HepG2 (cell line): ENCODE data around the gene SPRR3. TPM values are rescaled to one million over a fixed set of nuclear protein-coding genes. Genes with fewer than 3 reads are reported as not detected.

Experiments used
- ATAC-seq: fragments of 200-7000 bp; cut with Tn5 transposase; 3 replicates; pipeline ENCODE4 v1.9.1; 2020; ENCODE audit warnings: mild to moderate bottlenecking, moderate library complexity
- BruUV-seq: library from RNA; stranded (reverse); fragments of 400-500 nt; replicated peaks from 2 replicates; lab custom pipeline; 2021; lab: Mats Ljungman, UMichigan
- CTCF ChIA-PET: fragments of 300-600 bp; formaldehyde crosslinking; extraction: SDS; loops from one replicate; lab custom pipeline; 2021; ENCODE audit warnings: low total read pairs, inconsistent platforms, low intra/inter-chr PET ratio; lab: Yijun Ruan, JAX
- POLR2A ChIA-PET: fragments of 350-600 bp; sonication (Branson Sonifier 250); formaldehyde crosslinking; loops from one replicate; lab custom pipeline; 2020; ENCODE audit warnings: antibody characterized with exemption, inconsistent platforms; lab: Yijun Ruan, JAX
- DNase-seq: peaks from one replicate; pipeline ENCODE4 v3.0.0-alpha.2; 2015; ENCODE audit warnings: low spot score
- FAIRE-seq: peaks from 3 replicates; lab custom pipeline; 2011; peaks lifted over from hg19 to GRCh38; lab: Jason Lieb, UNC
- H2AFZ ChIP-seq: one replicate; pipeline ENCODE4 v1.6.1; 2011; ENCODE audit warnings: low read length, inconsistent platforms
- H3K27ac ChIP-seq: fragments of 300-600 bp; 3 replicates; pipeline ENCODE4 v1.8.0; 2011; ENCODE audit warnings: mixed run types, mild to moderate bottlenecking, mixed read lengths, low read length, inconsistent platforms; ENCODE audit not compliant: insufficient read depth; ENCODE audit errors: extremely low read length
- H3K27me3 ChIP-seq, 2 experiments: fragments of 200-600 bp in 1 of 2; 2 replicates in 1 of 2; 3 replicates in 1 of 2; pipeline versions ENCODE4 v1.6.0 to v1.8.0; 2011; ENCODE audit warnings: low read length in 2 of 2, mild to moderate bottlenecking in 2 of 2, moderate library complexity in 2 of 2, inconsistent platforms in 1 of 2; ENCODE audit not compliant: insufficient read depth in 2 of 2, control insufficient read depth in 1 of 2
- H3K36me3 ChIP-seq, 2 experiments: fragments of 200-600 bp in 1 of 2; replicated peaks in 1 of 2; 2 replicates in 1 of 2; 3 replicates in 1 of 2; pipeline versions ENCODE4 v1.5.1 to v1.8.0; 2011; ENCODE audit warnings: low read length in 2 of 2, inconsistent platforms in 1 of 2; ENCODE audit not compliant: insufficient read depth in 2 of 2, control insufficient read depth in 1 of 2
- H3K4me1 ChIP-seq: 2 replicates; pipeline ENCODE4 v1.5.1; 2012; ENCODE audit warnings: low read length, inconsistent platforms; ENCODE audit not compliant: insufficient read depth
- H3K4me2 ChIP-seq: 2 replicates; pipeline ENCODE4 v1.6.0; 2011; ENCODE audit warnings: low read depth, low read length, inconsistent platforms
- H3K4me3 ChIP-seq, 3 experiments: fragments of 200-600 bp in 1 of 3; sonication (generic), shearing (Covaris generic) in 1 of 3; replicated peaks in 1 of 3; 2 replicates each; pipeline ENCODE4 v1.5.1; 2011 to 2016; ENCODE audit warnings: low read length in 3 of 3, inconsistent platforms in 2 of 3, low read depth in 2 of 3, mild to moderate bottlenecking in 2 of 3, control low read depth in 1 of 3, mixed read lengths in 1 of 3; ENCODE audit not compliant: insufficient read depth in 1 of 3
- H3K79me2 ChIP-seq: one replicate; pipeline ENCODE4 v1.6.1; 2011; ENCODE audit warnings: low read length, inconsistent platforms; ENCODE audit not compliant: insufficient read depth
- H3K9ac ChIP-seq: 2 replicates; pipeline ENCODE4 v1.6.0; 2011; ENCODE audit warnings: mild to moderate bottlenecking, low read depth, low read length, inconsistent platforms; ENCODE audit not compliant: insufficient read depth
- H3K9me3 ChIP-seq: 2 replicates; pipeline ENCODE4 v1.5.1; 2012; ENCODE audit warnings: mild to moderate bottlenecking, low read length
- H4K20me1 ChIP-seq: 2 replicates; pipeline ENCODE4 v1.6.0; 2011; ENCODE audit warnings: inconsistent platforms, mild to moderate bottlenecking, low read length, moderate library complexity; ENCODE audit not compliant: insufficient read depth
- AFF4 ChIP-seq: sonication (generic); formaldehyde crosslinking; IDR thresholded peaks from 2 replicates; pipeline ENCODE4 v1.4.0; 2020; ENCODE audit warnings: missing genetic modification reagents
- GATA4 ChIP-seq: sonication (generic); IDR thresholded peaks from 2 replicates; pipeline ENCODE4 v1.6.1; 2016; ENCODE audit warnings: antibody characterized with exemption, low read depth, borderline replicate concordance
- GMEB1 ChIP-seq: sonication (generic); formaldehyde crosslinking; IDR thresholded peaks from 2 replicates; pipeline ENCODE4 v1.5.1; 2020; ENCODE audit warnings: missing genetic modification reagents, mild to moderate bottlenecking, borderline replicate concordance
- HNF4A ChIP-seq: sonication (generic); formaldehyde crosslinking; IDR thresholded peaks from 2 replicates; pipeline ENCODE4 v1.4.0; 2020; ENCODE audit warnings: missing genetic modification reagents
- ISL2 ChIP-seq: sonication (generic); formaldehyde crosslinking; IDR thresholded peaks from 2 replicates; pipeline ENCODE4 v1.5.0; 2020; ENCODE audit warnings: missing genetic modification reagents
- NFYB ChIP-seq: sonication (generic); formaldehyde crosslinking; IDR thresholded peaks from 2 replicates; pipeline ENCODE4 v1.4.0; 2020; ENCODE audit warnings: missing genetic modification reagents
- RFXANK ChIP-seq: IDR thresholded peaks from 2 replicates; pipeline ENCODE4 v1.6.1; 2016
- SMAD1 ChIP-seq: sonication (generic); formaldehyde crosslinking; IDR thresholded peaks from 2 replicates; pipeline ENCODE4 v1.4.0; 2020; ENCODE audit warnings: missing genetic modification reagents, low read depth, mild to moderate bottlenecking, borderline replicate concordance
- TRAFD1 ChIP-seq: sonication (generic); formaldehyde crosslinking; IDR thresholded peaks from 2 replicates; pipeline ENCODE4 v1.5.1; 2020; ENCODE audit warnings: missing genetic modification reagents, mild to moderate bottlenecking, borderline replicate concordance
- TRIM22 ChIP-seq: fragments of 450-650 bp; IDR thresholded peaks from 2 replicates; pipeline ENCODE4 v1.6.1; 2017
- ZBTB44 ChIP-seq: sonication (generic); formaldehyde crosslinking; IDR thresholded peaks from 2 replicates; pipeline ENCODE4 v1.4.0; 2020; ENCODE audit warnings: missing genetic modification reagents
- ZNF121 ChIP-seq: sonication (generic); formaldehyde crosslinking; IDR thresholded peaks from 2 replicates; pipeline ENCODE4 v1.5.0; 2020; ENCODE audit warnings: mild to moderate bottlenecking, missing genetic modification reagents
- ZNF230 ChIP-seq: sonication (generic); formaldehyde crosslinking; IDR thresholded peaks from 2 replicates; pipeline ENCODE4 v1.4.0; 2020; ENCODE audit warnings: mild to moderate bottlenecking, missing genetic modification reagents
- ZNF30 ChIP-seq: sonication (generic); formaldehyde crosslinking; IDR thresholded peaks from 2 replicates; pipeline ENCODE4 v1.5.0; 2020; ENCODE audit warnings: mild to moderate bottlenecking, missing genetic modification reagents
- ZNF430 ChIP-seq: sonication (generic); formaldehyde crosslinking; IDR thresholded peaks from 2 replicates; pipeline ENCODE4 v1.9.0; 2021; ENCODE audit warnings: mild to moderate bottlenecking, missing genetic modification reagents
- ZNF468 ChIP-seq: sonication (generic); formaldehyde crosslinking; IDR thresholded peaks from 2 replicates; pipeline ENCODE4 v1.8.0; 2022; ENCODE audit warnings: mild to moderate bottlenecking, moderate library complexity, missing genetic modification reagents
- ZNF619 ChIP-seq: sonication (generic); formaldehyde crosslinking; IDR thresholded peaks from 2 replicates; pipeline ENCODE4 v1.4.0; 2020; ENCODE audit warnings: mild to moderate bottlenecking, missing genetic modification reagents
- in situ Hi-C: cut with HindIII; loops from 2 replicates; pipeline ENCODE4 v1.10.0; 2017; ENCODE audit warnings: low pct_unique_long_range_greater_than_20kb; ENCODE audit not compliant: extremely low pct_ligation_motif_present
- intact Hi-C: fragments of 100-400 bp; cut with micrococcal nuclease; formaldehyde crosslinking; loops from one replicate; pipeline ENCODE4 v1.10.0; 2022; ENCODE audit not compliant: unreplicated experiment
- polyA plus RNA-seq, 8 experiments: library from polyadenylated mRNA; depleted of rRNA in 3 of 8; stranded (reverse) in 7 of 8; unstranded in 1 of 8; fragments of >200 nt; fragmentation: Illumina TruSeq in 4 of 8; extraction: Trizol in 4 of 8; gene quantifications; 2 replicates each; pipeline versions ENCODE4 v1.2.1 to v1.2.3, GENCODE V29; 2011 to 2016; ENCODE audit warnings: low read depth in 4 of 8, missing spikeins in 1 of 8, mixed read lengths in 1 of 8; ENCODE audit not compliant: insufficient read depth in 1 of 8
- total RNA-seq, 5 experiments: library from RNA; depleted of rRNA; stranded (reverse); fragments of >200 nt; fragmentation: Illumina TruSeq; extraction: Trizol; gene quantifications; 2 replicates each; pipeline ENCODE4 v1.2.3, GENCODE V29; 2016; ENCODE audit warnings: low read depth in 1 of 5

Gene SPRR3
- total and polyA plus RNA-seq, 2 of the 13 experiments (the other 11 are each of a cell fraction or from before 2014, with no cell fraction given), result not detected

- BruUV-seq, result no TSS peak
- H3K27ac ChIP-seq, result no peak overlapping the region
- H2AFZ ChIP-seq, result no peak overlapping the region
- H3K79me2 ChIP-seq, result no peaks in the 10 kb centered on the region
- intact Hi-C loops (no loop called here), in situ Hi-C loops (no loop called here)
- no peaks in the 10 kb centered on the region for H3K4me1 ChIP-seq
- H3K36me3 ChIP-seq, result no peaks in the 10 kb centered on the region
- POLR2A ChIA-PET, result no interaction called here
- FAIRE-seq (no peak), DNase-seq (no peak), ATAC-seq (no peak)
- H3K9ac ChIP-seq, result no peak overlapping the region
- CTCF ChIA-PET, result no interaction called here
- H3K4me3 ChIP-seq, result no peak overlapping the region
- H3K27me3 ChIP-seq, result no peaks in the 10 kb centered on the region
- no peaks in the 10 kb centered on the region for H3K9me3 ChIP-seq
- no peak overlapping the region for H3K4me2 ChIP-seq
- no peaks in the 10 kb centered on the region for H4K20me1 ChIP-seq
- TF ChIP-seq ISL2 (CRISPR knock-in tag), result no peak
- no peak for TF ChIP-seq TRAFD1 (CRISPR knock-in tag)
- TF ChIP-seq HNF4A, result no peak
- no peak for TF ChIP-seq SMAD1 (CRISPR knock-in tag)
- no peak for TF ChIP-seq TRIM22
- TF ChIP-seq ZNF430 (CRISPR knock-in tag), result no peak
- TF ChIP-seq ZBTB44, result no peak
- no peak for TF ChIP-seq ZNF619 (CRISPR knock-in tag)
- TF ChIP-seq AFF4 (CRISPR knock-in tag), result no peak
- TF ChIP-seq RFXANK (CRISPR knock-in tag), result no peak
- TF ChIP-seq ZNF468, result no peak
- no peak for TF ChIP-seq NFYB (CRISPR knock-in tag)
- TF ChIP-seq GATA4, result no peak
- no peak for TF ChIP-seq ZNF230
- TF ChIP-seq ZNF121 (CRISPR knock-in tag), result no peak
- TF ChIP-seq ZNF30 (CRISPR knock-in tag), result no peak
- TF ChIP-seq GMEB1, result no peak
Measured at GRCh38 chr1:152977614-152978013, 23.9 kb upstream of the SPRR3 start.
